Fibroblast of lung (primary cell): Measurements from ENCODE around the gene CHRM3.

ENCODE experiments used
- EZH2 ChIP-seq: IDR thresholded peaks from 2 replicates; pipeline ENCODE4 v1.5.1; 2012; ENCODE audit warnings: low read length, control low read depth, mild to moderate bottlenecking; ENCODE audit errors: missing control alignments
- TF ChIP-seq, protein P1 (sequence below), 2 donors: IDR thresholded peaks in 1 of 2; conservative IDR thresholded peaks in 1 of 2; 1 replicate in 1 of 2; 2 replicates in 1 of 2; pipeline ENCODE4 v1.5.1; 2011 to 2012; ENCODE audit warnings: low read length in 2 of 2, control low read depth in 1 of 2, inconsistent platforms in 1 of 2, low read depth in 1 of 2, mild to moderate bottlenecking in 1 of 2

DNA sequence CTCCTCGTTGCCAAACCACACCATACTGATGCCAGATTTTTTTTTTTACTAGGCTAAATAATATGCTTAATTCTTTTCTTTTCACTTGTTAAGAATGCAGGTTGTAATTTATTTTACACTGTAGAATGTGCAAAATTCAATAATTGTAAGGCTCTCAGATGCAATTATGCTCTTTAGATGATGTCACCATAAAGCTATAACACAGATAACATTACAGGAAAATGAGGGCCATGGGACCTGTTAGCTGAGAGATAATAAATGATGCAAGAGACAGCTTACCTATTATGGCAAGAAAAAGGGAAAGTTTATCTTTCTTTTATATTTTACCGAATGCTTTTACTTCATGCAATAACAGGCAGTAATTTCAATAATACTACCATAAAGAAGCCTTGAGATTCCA lies 35.4 kb downstream of the CHRM3 start:
- TF ChIP-seq, protein P1, sequence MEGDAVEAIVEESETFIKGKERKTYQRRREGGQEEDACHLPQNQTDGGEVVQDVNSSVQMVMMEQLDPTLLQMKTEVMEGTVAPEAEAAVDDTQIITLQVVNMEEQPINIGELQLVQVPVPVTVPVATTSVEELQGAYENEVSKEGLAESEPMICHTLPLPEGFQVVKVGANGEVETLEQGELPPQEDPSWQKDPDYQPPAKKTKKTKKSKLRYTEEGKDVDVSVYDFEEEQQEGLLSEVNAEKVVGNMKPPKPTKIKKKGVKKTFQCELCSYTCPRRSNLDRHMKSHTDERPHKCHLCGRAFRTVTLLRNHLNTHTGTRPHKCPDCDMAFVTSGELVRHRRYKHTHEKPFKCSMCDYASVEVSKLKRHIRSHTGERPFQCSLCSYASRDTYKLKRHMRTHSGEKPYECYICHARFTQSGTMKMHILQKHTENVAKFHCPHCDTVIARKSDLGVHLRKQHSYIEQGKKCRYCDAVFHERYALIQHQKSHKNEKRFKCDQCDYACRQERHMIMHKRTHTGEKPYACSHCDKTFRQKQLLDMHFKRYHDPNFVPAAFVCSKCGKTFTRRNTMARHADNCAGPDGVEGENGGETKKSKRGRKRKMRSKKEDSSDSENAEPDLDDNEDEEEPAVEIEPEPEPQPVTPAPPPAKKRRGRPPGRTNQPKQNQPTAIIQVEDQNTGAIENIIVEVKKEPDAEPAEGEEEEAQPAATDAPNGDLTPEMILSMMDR (conservative IDR thresholded peaks at IDR 0.05 in 1 of 2, IDR thresholded peaks at IDR 0.05 in 1 of 2; ENCODE audit: low read depth in 1 of 2, low read length in 2 of 2), result no peak
- no peak for TF ChIP-seq EZH2
